Muscle of back (tissue), 11 donors: ENCODE measurements around the gene BARHL2. TPM values are rescaled to one million over a fixed set of nuclear protein-coding genes. Genes with fewer than 3 reads are reported as not detected.

ENCODE experiments used
- DNase-seq, 3 donors: peaks; one replicate each; pipeline versions ENCODE4 v3.0.0 to v3.0.0-alpha.2; 2013
- polyA plus RNA-seq, 10 donors: library from polyadenylated mRNA; unstranded; fragments of 120-200 nt; gene quantifications; one replicate each; pipeline ENCODE4 v1.2.1, GENCODE V29; 2013; ENCODE audit not compliant: insufficient read length in 10 of 10

BARHL2 gene
- polyA plus RNA-seq, 10 donors, result not detected

DNA sequence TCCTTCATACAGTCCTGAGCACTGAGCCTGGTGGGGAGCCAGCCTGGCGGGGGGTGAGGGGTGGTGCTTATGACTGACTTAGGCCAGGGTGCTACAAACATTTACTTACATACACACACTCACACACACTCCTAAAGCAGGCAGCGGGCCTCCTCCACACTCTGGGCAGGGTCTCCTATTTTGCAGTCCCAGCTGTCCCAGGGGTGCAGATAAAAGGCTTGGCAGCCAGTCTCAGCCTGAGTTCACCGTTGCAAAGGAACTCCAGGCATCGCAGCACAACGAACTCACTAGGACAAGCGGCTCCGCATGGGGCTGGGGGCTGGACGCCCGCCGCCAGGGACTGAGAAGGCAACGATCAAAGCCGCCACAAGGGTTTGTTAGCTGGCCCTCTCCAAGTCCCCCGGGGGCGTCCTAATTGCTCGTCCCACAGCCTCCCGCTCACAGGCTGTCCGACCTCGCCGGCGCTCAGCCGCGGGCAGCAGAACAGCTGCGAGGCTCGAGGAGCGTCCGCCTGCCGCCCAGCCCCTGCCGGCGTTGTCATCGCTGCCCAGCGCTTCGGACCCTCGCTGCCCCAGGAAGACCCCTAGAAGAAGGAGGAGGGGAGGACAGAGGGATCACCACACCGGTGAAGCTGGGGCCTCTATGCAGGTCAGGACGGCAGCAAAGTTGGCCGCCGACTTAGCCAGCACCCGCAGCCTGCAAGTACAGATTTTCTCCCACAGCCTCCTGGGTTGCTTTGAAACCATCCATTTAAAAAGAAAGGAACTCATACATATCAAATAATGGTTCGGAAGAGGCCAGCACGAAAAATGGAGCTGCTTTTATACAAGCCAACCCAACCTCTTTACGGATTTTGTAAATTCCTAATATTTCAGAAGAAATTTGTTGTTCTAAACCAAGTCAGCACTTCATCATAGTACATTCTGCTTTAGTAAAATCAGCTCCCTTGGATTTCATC lies 6.2 kb downstream of the BARHL2 start:
- peak in 1 of 3 donors; percentile 30 for DNase-seq

DNA sequence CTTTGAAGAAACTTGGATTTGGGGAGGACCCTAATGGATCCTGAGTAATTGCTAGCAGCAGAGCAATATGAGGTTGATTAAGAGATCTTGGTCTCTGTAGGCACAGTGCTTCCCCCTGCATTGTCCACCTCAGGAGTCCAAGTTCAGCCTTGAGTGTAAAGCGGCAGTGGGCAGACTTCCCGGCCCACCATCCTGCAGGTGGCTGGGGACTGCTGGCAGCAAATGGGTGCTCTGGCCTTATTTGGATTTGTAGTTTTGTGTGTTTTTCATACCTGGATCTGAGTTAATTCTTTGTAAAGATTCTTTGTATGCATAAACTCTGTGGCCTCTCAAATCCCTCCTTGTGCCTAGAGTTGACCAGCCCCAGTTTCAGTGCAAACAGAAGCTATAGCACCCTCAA lies 7.6 kb downstream of the BARHL2 start:
- DNase-seq, result peak in 1 of 3 donors; percentile 0

DNA sequence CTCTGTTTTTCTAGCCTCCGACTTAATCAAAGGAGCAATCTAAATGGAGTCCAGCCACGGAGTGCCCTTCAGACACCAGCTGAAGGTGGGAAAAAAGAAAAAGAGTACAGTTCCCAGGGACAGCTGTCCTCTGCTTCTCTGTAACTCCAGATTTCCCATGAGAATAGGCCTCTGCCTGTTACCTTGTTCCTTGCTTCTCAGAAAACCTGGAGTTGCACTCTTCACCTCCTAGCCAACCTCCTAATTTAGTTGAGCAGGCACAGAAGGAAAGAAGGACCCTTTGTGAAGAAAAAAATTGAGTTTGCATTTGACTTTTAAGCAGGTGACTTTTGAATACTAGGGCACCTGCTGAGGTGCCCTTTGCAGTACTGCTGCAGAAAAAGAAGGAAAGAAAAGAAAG lies 8.3 kb downstream of the BARHL2 start:
- no peak for DNase-seq

DNA sequence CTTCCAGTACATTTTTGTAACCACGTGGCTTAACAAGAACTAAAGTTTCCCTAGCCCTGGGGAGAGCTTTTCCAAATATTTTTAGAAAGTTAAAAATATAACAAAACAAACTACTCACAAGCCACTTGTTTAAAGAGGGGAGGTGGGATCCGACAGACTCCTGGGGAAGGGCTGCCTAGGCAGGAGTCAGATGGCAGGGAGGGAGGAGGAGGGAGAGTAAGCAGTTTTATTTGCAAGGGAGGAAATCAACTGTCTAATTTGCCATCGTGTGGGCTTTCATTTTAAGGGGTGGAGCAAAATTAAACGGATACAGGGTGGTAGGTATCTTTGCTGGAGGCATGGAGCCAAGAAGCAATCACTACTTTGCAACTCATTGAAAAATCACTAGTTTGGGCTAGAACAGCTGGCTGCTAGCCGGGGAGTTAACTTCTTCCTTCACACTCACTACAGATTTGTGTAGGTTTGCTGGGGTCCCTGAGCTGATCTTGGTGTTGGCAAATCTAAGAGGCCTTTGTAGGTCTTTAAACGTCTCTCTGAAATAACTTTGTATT lies 8.8 kb downstream of the BARHL2 start:
- peak in 1 of 3 donors; percentile 1 for DNase-seq

DNA sequence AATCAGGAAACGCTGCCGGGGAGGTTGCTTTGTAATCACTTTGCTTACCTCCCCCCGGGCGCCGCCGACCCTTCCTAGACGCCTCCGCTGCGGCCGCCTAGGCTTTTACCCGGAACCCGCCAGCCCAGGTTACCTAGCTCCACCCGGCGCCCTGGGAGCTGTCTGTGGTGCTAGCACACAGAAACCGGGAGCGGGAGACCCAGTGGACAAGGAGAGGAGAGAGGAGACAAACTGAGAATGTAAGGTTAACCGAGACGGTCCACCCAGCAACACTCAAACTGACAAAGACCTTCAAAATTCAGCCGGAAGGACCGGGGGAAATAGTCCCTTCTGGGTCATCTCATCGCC lies 9.8 kb downstream of the BARHL2 start:
- DNase-seq, result peak in 1 of 3 donors; percentile 52

DNA sequence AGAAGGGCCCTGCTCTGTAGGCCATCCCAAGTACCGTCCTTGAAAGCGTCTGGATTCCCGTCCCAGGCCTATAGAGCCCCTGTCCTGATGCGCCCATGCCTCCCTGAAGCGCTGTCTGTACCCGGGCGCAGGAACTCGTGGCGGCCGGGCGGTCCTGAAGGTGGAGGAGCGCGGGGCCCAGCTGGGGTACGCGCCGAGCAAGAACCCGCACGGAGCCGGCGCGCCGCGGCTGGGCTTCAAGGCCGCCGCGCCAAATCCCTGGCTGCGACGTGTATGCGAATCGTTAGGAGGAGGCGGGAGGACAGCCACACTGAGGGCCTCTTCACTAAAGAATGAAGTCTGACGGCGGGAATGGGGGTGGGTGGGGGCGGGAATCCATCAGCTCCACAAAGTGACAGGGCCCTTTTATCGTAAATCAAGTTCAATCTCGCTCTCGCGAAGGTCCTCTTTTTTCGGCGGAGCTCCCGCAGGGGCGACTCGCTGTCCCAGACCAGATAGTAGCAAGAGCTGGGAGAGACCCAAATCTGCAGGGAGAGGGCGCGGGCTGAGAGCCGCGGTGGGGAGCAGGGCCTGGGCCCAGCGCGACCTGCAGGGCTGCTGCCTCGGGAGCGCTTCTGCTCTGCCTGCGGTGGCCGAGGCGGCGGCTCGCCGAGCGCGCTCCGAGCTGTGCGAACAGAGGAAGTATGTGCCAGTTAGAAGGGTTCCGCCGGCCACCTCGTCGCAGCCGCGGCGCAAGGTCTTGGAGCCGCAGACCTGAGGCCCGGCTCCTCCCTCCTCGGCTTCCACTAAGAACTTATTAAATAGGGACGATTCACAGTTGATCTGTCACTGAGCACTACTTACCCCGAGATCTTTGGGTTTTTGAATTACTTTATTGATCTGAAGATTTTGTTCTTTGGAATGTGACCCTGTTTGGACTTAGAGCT lies 10.4 kb downstream of the BARHL2 start:
- DNase-seq, result peak in 1 of 3 donors; percentile 44

DNA sequence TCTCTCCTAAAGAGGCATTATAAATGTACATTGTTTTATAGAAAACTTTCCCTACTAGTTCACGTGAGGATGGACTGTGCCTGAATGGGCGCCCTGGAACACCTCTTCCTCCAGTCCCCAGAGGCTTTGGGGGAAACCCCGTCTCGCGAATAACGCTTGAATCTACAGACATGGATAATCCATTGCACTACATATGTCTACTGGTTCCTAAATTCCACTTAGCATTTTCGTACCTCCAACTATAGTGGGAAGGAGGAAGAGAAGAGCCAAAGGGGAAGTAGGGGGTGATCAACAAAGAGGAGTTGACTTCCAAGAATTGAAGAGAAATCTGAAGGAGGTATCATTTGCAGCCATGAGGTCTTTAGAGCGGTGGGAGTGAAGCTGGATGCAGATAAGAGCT lies 11.1 kb downstream of the BARHL2 start:
- peak in 1 of 3 donors; percentile 0 for DNase-seq

DNA sequence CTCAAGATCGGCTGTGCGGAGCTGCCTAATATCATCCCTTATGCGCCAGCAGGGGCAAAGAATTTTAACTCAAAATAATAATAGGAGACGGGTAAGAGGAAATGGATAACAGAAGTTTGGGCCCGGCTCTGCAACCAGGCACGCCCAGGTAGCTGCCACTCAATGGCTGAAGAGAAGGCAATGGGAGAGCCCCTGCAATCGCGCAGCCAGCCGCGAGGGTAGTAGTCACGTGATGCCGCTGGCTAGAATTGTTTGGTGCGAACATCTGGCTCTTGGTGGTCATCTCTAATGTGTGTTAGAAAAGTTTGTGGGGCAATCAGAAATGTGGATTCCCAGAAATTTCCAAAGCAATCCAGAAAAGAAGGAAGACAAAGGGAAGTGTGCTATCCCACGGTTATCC lies 12.3 kb downstream of the BARHL2 start:
- no peak for DNase-seq

DNA sequence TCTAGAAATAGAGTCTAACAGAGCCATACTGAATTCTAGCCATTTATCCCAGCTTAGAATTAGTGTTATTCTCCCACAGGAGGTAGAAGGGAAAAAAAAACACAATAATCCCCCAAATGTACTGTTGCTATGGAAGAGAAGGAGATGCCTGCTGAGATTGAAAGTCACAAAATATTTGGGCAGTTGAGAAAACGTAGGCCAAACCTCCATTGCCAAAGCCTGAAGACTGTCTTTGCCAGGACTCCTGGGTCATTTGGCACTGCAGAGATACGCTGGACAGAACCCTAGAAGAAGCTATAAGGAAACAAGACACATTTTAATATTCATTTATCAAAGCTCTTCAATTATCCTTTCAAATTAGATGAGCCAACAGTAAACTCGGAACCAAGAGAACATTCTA lies 22.3 kb downstream of the BARHL2 start:
- DNase-seq, result no peak

DNA sequence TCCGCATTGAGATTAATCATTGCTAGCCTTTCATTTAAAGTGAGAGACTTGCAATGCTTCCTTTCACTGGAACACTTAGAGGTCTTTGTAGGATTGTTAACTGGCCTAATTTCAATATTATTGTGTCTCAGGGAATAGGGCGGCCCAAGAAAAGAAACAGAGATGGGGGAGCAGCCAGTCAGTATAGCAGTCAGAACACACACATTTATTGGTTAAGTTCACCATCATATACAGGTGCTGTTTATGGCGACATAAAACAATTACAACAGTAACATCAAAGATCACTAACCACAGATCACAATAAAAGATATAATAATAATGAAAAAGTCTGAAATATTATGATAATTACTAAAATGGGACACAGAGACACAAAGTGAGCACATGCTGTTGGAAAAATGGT lies 29.4 kb downstream of the BARHL2 start:
- DNase-seq, result no peak

DNA sequence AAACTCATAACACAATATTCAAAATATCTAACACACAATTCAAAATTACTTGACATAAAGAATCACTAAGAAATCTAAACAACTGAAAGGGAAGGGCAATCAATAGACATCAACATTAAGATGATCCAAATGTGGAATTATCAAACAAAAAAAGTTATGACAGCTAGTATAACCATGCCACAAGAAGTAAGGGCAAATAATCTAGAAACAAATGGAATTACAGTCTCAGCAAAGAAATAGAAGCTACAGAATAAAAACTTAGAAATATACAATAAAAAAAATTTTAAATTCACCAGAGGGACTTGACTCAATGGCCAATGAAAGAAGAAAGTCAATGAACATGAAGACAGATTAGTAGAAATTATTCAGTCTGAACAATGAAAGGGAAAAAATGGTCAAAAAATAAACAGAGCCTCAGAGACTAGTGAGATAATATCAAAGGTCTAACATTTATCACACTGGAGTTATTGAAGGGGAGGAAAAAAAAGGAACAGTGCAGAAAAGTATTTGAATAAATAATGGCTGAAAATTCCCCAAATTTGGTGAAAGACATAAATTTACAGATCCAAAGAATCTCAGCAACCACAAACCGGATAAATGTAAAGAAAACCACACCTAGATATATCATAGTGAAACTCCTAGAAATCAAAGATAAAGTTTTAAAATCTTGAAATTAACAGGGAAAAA lies 41.8 kb downstream of the BARHL2 start:
- no peak for DNase-seq

DNA sequence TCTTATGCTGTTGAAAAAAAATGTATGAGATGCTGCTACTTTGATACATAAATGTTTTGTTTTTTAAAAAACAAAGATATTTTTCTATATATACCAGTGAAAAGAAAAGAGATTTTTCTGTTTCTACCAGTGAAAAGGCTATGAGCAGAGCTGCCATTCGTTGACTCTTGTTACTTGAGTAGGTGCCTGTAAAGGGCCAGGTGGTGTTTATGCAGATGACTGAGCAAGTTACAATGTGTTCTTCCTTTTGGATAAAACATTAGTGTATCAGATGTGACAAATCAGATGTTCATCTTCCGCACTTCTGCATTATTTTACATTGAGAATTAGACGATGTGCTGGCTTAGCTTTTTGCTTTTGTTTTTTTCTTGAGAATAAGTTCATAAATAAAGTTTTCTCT lies 45.4 kb downstream of the BARHL2 start:
- no peak for DNase-seq

DNA sequence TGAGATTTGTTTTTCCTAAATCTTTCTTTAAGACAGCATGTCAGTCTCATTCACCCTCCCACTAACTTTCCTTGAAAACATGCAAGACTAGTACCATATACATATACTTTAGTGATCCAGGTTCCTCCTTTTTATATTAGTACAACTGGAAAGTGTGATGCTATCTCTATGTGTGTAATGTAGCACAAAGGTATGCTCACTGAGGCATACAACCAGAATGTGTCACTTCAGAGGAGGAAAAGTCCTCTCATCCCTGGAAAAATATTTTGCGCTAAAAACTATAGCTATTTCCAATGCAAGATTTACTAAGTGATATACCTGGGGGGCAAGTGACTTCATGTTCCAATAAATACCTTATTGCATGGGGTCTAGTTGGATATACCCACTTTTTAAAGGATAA lies 45.9 kb downstream of the BARHL2 start:
- DNase-seq, result no peak
